ENCODE results near the gene PPM1K. TPM values are rescaled to one million over a fixed set of nuclear protein-coding genes. Genes with fewer than 3 reads are reported as not detected.

PPM1K gene
- total RNA-seq, 1 donor from 2014 or later, result 11.0 TPM

DNA sequence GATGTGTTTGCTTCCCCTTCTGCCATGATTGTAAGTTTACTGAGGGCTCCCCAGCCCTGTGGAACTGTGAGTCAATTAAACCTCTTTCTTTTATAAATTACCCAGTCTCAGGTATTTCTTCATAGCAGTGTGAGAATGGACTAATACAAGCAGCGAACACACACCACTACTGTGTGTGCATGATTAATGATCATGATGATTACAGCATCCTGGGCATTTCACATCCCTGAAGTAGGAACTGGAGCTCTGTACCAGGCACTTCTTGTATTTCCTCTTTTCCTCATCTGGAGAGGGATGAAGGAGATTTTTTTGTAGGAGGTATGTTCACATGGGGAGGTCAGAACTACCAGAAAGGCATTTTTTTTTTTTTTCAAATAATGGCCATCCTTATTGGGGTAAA, 60.8 kb downstream of the PPM1K start:
- Histone ChIP-seq H3K27me3 (ENCODE audit: control insufficient read depth, insufficient read depth, low read length) (no peaks in the 10 kb centered on the region), H3K36me3 (ENCODE audit: control insufficient read depth, insufficient read depth, low read length) (no peaks in the 10 kb centered on the region), H3K4me3 (ENCODE audit: low read depth, low read length) (no peak overlapping the region)
- DNase-seq (ENCODE audit: low read depth), result no peak
- TF ChIP-seq, protein P1, sequence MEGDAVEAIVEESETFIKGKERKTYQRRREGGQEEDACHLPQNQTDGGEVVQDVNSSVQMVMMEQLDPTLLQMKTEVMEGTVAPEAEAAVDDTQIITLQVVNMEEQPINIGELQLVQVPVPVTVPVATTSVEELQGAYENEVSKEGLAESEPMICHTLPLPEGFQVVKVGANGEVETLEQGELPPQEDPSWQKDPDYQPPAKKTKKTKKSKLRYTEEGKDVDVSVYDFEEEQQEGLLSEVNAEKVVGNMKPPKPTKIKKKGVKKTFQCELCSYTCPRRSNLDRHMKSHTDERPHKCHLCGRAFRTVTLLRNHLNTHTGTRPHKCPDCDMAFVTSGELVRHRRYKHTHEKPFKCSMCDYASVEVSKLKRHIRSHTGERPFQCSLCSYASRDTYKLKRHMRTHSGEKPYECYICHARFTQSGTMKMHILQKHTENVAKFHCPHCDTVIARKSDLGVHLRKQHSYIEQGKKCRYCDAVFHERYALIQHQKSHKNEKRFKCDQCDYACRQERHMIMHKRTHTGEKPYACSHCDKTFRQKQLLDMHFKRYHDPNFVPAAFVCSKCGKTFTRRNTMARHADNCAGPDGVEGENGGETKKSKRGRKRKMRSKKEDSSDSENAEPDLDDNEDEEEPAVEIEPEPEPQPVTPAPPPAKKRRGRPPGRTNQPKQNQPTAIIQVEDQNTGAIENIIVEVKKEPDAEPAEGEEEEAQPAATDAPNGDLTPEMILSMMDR (IDR thresholded peaks at IDR 0.05; ENCODE audit: insufficient read depth, low read length, poor library complexity, severe bottlenecking), result no peak

DNA sequence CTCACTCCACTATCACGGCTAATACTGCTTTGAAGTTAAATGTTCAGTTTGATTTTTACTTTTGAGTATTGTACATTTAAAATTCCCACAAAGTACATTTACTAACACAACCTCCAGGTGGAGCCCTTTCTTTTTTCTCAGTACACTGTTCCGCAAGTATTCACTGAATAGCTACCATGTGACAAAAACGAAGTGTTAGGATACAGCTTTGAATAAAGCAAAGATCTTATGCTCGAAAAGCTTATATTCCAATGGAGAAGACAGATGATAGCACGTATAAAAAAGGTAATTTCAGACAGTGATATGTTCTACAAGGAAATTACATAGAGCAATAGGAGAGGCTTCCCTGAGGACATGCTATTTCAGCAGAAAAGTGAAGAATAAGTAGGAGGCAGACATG, 65.3 kb downstream of the PPM1K start:
- TF ChIP-seq, protein P1 (IDR thresholded peaks at IDR 0.05; ENCODE audit: insufficient read depth, low read length, poor library complexity, severe bottlenecking), result peak; percentile 59
- DNase-seq (ENCODE audit: low read depth), result peak; percentile 21
- Histone ChIP-seq H3K27me3 (ENCODE audit: control insufficient read depth, insufficient read depth, low read length) (no peaks in the 10 kb centered on the region), H3K36me3 (ENCODE audit: control insufficient read depth, insufficient read depth, low read length) (no peaks in the 10 kb centered on the region), H3K4me3 (ENCODE audit: low read depth, low read length) (no peak overlapping the region)

GRCh38 chr4:88217169-88217568, 67.2 kb downstream of the PPM1K start:
- H3K27me3 ChIP-seq (ENCODE audit: control insufficient read depth, insufficient read depth, low read length), result no peaks in the 10 kb centered on the region
- no peaks in the 10 kb centered on the region for H3K36me3 ChIP-seq (ENCODE audit: control insufficient read depth, insufficient read depth, low read length)
- DNase-seq (ENCODE audit: low read depth), result no peak
- no peak overlapping the region for H3K4me3 ChIP-seq (ENCODE audit: low read depth, low read length)
- TF ChIP-seq, protein P1 (IDR thresholded peaks at IDR 0.05; ENCODE audit: insufficient read depth, low read length, poor library complexity, severe bottlenecking), result no peak

- no peaks in the 10 kb centered on the region for H3K36me3 ChIP-seq (ENCODE audit: control insufficient read depth, insufficient read depth, low read length)
- H3K4me3 ChIP-seq (ENCODE audit: low read depth, low read length), result no peak overlapping the region
- TF ChIP-seq, protein P1 (IDR thresholded peaks at IDR 0.05; ENCODE audit: insufficient read depth, low read length, poor library complexity, severe bottlenecking), result no peak
- no peaks in the 10 kb centered on the region for H3K27me3 ChIP-seq (ENCODE audit: control insufficient read depth, insufficient read depth, low read length)
- no peak for DNase-seq (ENCODE audit: low read depth)
Observed at GRCh38 chr4:88216395-88216794, 68.0 kb downstream of the PPM1K start.

DNA sequence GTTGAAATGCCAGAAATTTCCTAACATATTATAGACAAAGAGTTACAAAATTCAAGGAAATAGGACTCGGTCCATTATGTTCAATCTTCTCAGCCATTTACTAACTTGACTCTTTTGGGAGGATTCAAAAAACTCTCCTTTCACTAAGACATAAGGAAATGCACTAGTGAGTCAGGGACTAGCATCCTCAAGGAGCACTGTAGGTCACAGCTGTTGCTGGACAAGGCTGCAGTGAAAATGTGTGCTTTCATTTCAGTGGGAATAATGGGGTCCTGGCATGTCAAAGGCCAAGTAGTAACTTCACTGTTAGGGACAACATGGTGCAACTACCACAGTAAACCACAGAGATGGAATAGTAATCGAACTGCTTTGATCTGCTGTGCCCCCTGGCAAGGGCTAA, 69.0 kb downstream of the PPM1K start:
- Histone ChIP-seq H3K36me3 (ENCODE audit: control insufficient read depth, insufficient read depth, low read length) (no peaks in the 10 kb centered on the region), H3K27me3 (ENCODE audit: control insufficient read depth, insufficient read depth, low read length) (no peaks in the 10 kb centered on the region), H3K4me3 (ENCODE audit: low read depth, low read length) (no peak overlapping the region)
- TF ChIP-seq, protein P1 (IDR thresholded peaks at IDR 0.05; ENCODE audit: insufficient read depth, low read length, poor library complexity, severe bottlenecking), result no peak
- no peak for DNase-seq (ENCODE audit: low read depth)

DNA sequence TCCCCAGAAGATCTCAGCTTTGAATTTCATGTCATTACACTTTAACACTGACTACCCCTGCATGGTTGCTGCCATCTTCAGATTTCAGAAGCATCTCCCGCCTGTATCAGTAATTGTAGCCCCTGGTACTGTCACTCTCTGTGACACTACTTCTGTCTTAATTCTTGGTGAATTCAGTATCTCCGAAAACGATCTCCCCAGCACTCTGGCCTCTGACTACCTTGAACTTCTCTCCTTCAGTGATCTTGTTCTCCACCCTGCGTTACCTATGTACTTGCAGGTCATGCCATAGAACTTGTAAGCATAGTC, 72.2 kb downstream of the PPM1K start:
- Histone ChIP-seq H3K36me3 (ENCODE audit: control insufficient read depth, insufficient read depth, low read length) (no peaks in the 10 kb centered on the region), H3K4me3 (ENCODE audit: low read depth, low read length) (no peak overlapping the region), H3K27me3 (ENCODE audit: control insufficient read depth, insufficient read depth, low read length) (no peaks in the 10 kb centered on the region)
- DNase-seq (ENCODE audit: low read depth), result no peak
- TF ChIP-seq, protein P1 (IDR thresholded peaks at IDR 0.05; ENCODE audit: insufficient read depth, low read length, poor library complexity, severe bottlenecking), result no peak

Measured in kidney epithelial cell (primary cell).